ENCODE measurements around the gene FAM20A.
A peak's percentile ranks its signal among the peaks of the same experiment; 100 is the strongest.

Gene FAM20A

DNA sequence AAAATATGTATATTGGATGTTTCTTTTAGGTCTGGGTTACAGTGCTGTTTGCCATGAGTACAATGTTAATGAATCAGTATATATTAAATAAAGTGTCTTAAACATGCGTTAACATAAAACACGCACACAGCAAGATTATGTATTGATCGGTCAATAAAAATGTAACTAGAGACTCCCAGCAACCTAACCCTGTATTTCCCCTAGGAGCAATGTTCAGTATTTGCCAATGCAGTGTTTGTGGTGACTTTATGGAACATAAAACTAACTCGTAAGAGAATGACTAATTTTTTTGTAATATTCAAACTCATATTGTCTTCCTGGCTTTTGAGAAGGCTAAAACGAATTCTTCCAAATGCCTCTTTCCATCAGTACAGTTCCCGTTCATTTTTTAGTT lies 66.5 kb downstream of the FAM20A start:
- Histone ChIP-seq H3K4me3 (no peak overlapping the region), H3K27ac (no peak overlapping the region), H3K27me3 (no peaks in the 10 kb centered on the region), H3K36me3 (peaks cover 39 to 84% (median 58%) of the 10 kb centered on the region in 3 donors), H3K4me1 (no peaks in the 10 kb centered on the region), H3K9me3 (no peaks in the 10 kb centered on the region)
- intact Hi-C loops (cut with DNase I; ENCODE audit: low total_unique reads) = loop anchor here (10.0 kb wide), 1 partner anchor 220 kb away; no protein-coding TSS in a partner anchor
- DNase-seq = no peak
- TF ChIP-seq, protein P1, sequence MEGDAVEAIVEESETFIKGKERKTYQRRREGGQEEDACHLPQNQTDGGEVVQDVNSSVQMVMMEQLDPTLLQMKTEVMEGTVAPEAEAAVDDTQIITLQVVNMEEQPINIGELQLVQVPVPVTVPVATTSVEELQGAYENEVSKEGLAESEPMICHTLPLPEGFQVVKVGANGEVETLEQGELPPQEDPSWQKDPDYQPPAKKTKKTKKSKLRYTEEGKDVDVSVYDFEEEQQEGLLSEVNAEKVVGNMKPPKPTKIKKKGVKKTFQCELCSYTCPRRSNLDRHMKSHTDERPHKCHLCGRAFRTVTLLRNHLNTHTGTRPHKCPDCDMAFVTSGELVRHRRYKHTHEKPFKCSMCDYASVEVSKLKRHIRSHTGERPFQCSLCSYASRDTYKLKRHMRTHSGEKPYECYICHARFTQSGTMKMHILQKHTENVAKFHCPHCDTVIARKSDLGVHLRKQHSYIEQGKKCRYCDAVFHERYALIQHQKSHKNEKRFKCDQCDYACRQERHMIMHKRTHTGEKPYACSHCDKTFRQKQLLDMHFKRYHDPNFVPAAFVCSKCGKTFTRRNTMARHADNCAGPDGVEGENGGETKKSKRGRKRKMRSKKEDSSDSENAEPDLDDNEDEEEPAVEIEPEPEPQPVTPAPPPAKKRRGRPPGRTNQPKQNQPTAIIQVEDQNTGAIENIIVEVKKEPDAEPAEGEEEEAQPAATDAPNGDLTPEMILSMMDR (IDR thresholded peaks at IDR 0.05) = no peak

DNA sequence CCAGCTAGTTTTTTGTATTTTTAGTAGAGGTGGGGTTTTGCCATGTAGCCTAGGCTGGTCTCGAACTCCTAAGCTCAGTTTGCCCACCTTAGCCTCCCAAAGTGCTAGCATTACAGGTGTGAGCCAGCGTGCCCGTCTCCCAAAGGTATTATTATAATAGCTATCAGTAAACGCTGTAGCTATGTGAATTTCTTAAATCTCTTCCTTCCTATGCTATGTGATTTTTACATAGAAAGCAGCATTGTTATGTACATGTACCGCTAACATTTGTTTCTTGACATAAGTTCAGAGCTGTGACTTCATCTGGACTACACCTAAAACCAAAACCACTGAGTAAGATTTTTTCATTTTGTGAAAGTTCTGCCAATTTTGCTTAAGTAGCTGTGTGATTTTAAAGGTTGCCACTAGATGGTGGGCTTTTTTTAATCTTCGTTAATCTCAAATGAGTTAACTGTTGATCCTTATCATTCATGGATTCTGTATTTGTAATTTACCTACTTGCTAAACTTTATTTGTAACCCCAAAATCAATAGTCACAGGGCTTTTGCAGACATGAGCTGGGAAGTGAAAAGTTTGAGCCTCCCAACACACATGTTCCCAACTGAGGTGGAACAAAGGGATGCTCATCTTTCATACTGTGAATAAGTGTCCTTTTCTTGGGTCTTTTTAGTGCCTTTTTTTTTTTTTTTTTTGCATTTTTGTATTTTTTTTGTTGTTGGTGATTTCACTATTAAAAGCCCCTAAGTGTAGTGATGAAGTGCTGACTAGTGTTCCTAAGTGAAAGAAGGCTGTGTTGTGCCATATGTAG lies 67.1 kb downstream of the FAM20A start:
- TF ChIP-seq, protein P1 (IDR thresholded peaks at IDR 0.05) = peak; percentile 32 to 37
- Histone ChIP-seq H3K9me3 (no peaks in the 10 kb centered on the region), H3K4me3 (no peak overlapping the region), H3K36me3 (peaks cover 45 to 84% (median 58%) of the 10 kb centered on the region in 3 donors), H3K27ac (no peak overlapping the region), H3K27me3 (no peaks in the 10 kb centered on the region), H3K4me1 (no peaks in the 10 kb centered on the region)
- DNase-seq = no peak
- intact Hi-C loops (cut with DNase I; ENCODE audit: low total_unique reads) = loop anchor here (10.0 kb wide), 1 partner anchor 221 kb away; no protein-coding TSS in a partner anchor

- intact Hi-C loops (cut with DNase I; ENCODE audit: low total_unique reads) = loop anchor here (10.0 kb wide), 1 partner anchor 222 kb away; no protein-coding TSS in a partner anchor
- Histone ChIP-seq H3K27me3 (no peaks in the 10 kb centered on the region), H3K9me3 (no peaks in the 10 kb centered on the region), H3K36me3 (peaks cover 57 to 84% (median 64%) of the 10 kb centered on the region in 3 donors), H3K4me1 (no peaks in the 10 kb centered on the region), H3K4me3 (no peak overlapping the region), H3K27ac (no peak overlapping the region)
- no peak for DNase-seq
- TF ChIP-seq, protein P1 (IDR thresholded peaks at IDR 0.05) = no peak
Observed at GRCh38 chr17:68532826-68533225, 68.3 kb downstream of the FAM20A start.

DNA sequence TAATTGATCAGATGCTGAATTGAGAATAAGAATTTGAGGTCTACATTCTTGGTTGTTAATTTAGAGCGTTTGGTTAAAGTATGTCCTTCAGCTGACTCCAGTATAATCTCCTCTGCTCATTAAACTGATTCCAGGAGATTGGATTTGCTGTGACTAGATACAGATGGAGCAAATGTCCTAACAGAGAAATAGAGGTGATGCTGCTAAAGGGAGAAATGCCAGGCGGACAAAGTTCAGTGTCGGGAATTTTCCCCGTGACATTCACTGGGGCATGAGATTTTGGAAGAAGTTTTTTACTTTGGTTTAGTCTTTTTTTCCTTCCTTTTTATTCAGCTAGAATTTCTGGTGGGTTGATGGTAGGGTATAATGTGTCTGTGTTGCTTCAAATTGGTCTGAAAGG lies 69.9 kb downstream of the FAM20A start:
- H3K27ac ChIP-seq = no peak overlapping the region
- DNase-seq = no peak
- TF ChIP-seq, protein P1 (IDR thresholded peaks at IDR 0.05) = no peak
- intact Hi-C loops (cut with DNase I; ENCODE audit: low total_unique reads) = loop anchor here (10.0 kb wide), 1 partner anchor 224 kb away; no protein-coding TSS in a partner anchor
- no peaks in the 10 kb centered on the region for H3K4me1 ChIP-seq
- no peaks in the 10 kb centered on the region for H3K9me3 ChIP-seq
- no peak overlapping the region for H3K4me3 ChIP-seq
- peaks cover 63 to 84% (median 70%) of the 10 kb centered on the region in 3 donors for H3K36me3 ChIP-seq
- no peaks in the 10 kb centered on the region for H3K27me3 ChIP-seq

GRCh38 chr17:68527314-68527713 lies 73.9 kb downstream of the FAM20A start:
- Histone ChIP-seq H3K9me3 (no peaks in the 10 kb centered on the region), H3K36me3 (peaks cover 80 to 93% (median 91%) of the 10 kb centered on the region in 3 donors), H3K4me1 (peaks cover 0 to 3% (median 1%) of the 10 kb centered on the region in 4 donors), H3K27ac (no peak overlapping the region), H3K27me3 (no peaks in the 10 kb centered on the region), H3K4me3 (no peak overlapping the region)
- TF ChIP-seq, protein P1 (IDR thresholded peaks at IDR 0.05) = no peak
- intact Hi-C loops (cut with DNase I; ENCODE audit: low total_unique reads) = no loop called here
- no peak for DNase-seq

Measured in tibial artery (tissue), 4 donors.